Activated naive CD4-positive, alpha-beta T cell treated with anti-CD3 and anti-CD28 coated beads, Interleukin-2, amount 10 ng/mL, durations not matched to agents 7 days and 5 days (primary cell): Measurements from ENCODE around the gene FANCF.
A peak's percentile ranks its signal among the peaks of the same experiment; 100 is the strongest.
"Not testable (repeated sequence)": the region's sequence is repeated elsewhere in the genome, so short reads cannot be mapped to it uniquely, and the experiment has no call there.

Source experiments
- CTCF ChIA-PET: fragments of 350-600 bp; sonication (Branson Sonifier 250); formaldehyde crosslinking; loops from one replicate; lab custom pipeline; 2021; ENCODE audit warnings: antibody characterized with exemption; lab: Charles Lee
- DNase-seq: peaks from one replicate; pipeline ENCODE4 v3.0.0-alpha.2; 2020
- H3K27ac Mint-ChIP-seq: one replicate; pipeline ENCODE4 v1.8.0; 2021; ENCODE audit warnings: mild to moderate bottlenecking, moderate library complexity, mixed read lengths
- H3K27me3 Mint-ChIP-seq: one replicate; pipeline ENCODE4 v1.8.0; 2021; ENCODE audit warnings: mild to moderate bottlenecking, mixed read lengths
- H3K36me3 Mint-ChIP-seq: one replicate; pipeline ENCODE4 v1.8.0; 2021; ENCODE audit warnings: mixed read lengths
- H3K4me1 Mint-ChIP-seq: one replicate; pipeline ENCODE4 v1.8.0; 2021; ENCODE audit warnings: mixed read lengths
- H3K4me3 Mint-ChIP-seq: one replicate; pipeline ENCODE4 v1.8.0; 2021; ENCODE audit warnings: mild to moderate bottlenecking, moderate library complexity, mixed read lengths
- H3K9me3 Mint-ChIP-seq: one replicate; pipeline ENCODE4 v1.8.0; 2021; ENCODE audit warnings: mixed read lengths

FANCF gene, protein sequence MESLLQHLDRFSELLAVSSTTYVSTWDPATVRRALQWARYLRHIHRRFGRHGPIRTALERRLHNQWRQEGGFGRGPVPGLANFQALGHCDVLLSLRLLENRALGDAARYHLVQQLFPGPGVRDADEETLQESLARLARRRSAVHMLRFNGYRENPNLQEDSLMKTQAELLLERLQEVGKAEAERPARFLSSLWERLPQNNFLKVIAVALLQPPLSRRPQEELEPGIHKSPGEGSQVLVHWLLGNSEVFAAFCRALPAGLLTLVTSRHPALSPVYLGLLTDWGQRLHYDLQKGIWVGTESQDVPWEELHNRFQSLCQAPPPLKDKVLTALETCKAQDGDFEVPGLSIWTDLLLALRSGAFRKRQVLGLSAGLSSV

DNA sequence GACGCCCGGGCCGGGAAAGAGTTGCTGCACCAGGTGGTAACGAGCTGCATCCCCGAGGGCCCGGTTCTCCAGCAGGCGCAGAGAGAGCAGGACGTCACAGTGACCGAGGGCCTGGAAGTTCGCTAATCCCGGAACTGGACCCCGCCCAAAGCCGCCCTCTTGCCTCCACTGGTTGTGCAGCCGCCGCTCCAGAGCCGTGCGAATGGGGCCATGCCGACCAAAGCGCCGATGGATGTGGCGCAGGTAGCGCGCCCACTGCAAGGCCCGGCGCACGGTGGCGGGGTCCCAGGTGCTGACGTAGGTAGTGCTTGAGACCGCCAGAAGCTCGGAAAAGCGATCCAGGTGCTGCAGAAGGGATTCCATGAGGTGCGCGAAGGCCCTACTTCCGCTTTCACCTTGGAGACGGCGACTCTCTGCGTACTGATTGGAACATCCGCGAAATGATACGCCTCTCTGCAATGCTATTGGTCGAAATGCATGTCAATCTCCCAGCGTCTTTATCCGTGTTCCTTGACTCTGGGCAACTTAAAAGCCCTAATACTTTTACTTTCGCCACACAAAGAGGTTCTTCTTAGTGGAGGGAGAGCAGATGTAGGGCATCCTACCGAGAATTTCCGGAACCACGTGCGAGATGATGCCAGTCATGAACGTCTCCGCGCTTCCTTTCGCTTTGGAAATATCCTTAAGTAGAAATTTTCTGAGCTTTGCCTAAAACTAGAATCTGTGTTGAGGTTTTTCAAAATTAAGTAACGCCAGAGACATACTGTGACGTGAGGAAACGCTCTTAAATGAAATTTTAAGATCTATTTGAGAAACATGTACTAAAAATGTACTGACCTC is at the start of gene FANCF:
Gene FANCF, minus strand, starts transcription at position 376 of the 840 bp plus-strand sequence. Its CDS starts 13 bp downstream, at position 363.
- H3K27ac Mint-ChIP-seq: peak within 1 kb of the TSS; percentile 97
- H3K4me1 Mint-ChIP-seq: peaks cover 34% of the 10 kb centered on the region
- CTCF ChIA-PET: interaction anchor here (1.0 to 1.5 kb wide), 3 partner anchors 15 to 204 kb away, joined by 3 to 7 read pairs (median 6); partner anchors contain the start of gene SVIP
- peaks cover 18% of the 10 kb centered on the region for H3K36me3 Mint-ChIP-seq
- H3K4me3 Mint-ChIP-seq: peak within 1 kb of the TSS; percentile 96
- no peaks in the 10 kb centered on the region for H3K9me3 Mint-ChIP-seq
- DNase-seq: peak; percentile 96
- no peaks in the 10 kb centered on the region for H3K27me3 Mint-ChIP-seq

- Mint-ChIP-seq H3K9me3 (no peaks in the 10 kb centered on the region), H3K36me3 (no peaks in the 10 kb centered on the region), H3K4me1 (no peaks in the 10 kb centered on the region), H3K27me3 (peaks cover 9% of the 10 kb centered on the region), H3K4me3 (no peak overlapping the region), H3K27ac (no peak overlapping the region)
- DNase-seq: no peak
- CTCF ChIA-PET: no interaction called here
These were observed 49.1 kb upstream of the FANCF start for GRCh38 chr11:22674470-22675439.

GRCh38 chr11:22671751-22672150 is 46.1 kb upstream of the FANCF start:
- no peaks in the 10 kb centered on the region for H3K36me3 Mint-ChIP-seq
- H3K27me3 Mint-ChIP-seq: peaks cover 31% of the 10 kb centered on the region
- CTCF ChIA-PET: interaction anchor here (1.0 to 2.1 kb wide), 4 partner anchors 47 to 115 kb away, joined by 3 to 25 read pairs (median 6); no protein-coding TSS in a partner anchor

DNA sequence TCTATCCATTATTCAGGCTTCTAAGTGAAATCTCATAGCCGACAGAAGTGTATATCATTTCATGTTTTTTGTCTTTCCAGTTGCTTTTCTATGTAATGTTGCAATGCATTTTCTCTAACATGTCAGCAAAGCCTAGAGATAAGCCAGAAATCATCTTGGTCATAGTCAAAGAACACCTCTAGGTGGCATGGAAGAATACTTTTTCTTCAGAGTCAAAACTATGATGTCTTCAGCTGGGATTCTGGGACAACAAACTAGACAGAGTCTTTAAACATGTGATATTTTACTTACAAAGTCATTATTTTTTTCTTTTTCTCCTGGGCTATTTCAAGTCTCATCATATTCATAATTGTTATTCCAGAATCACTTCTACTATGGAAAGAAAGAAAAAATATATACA is 45.2 kb upstream of the FANCF start:
- no peaks in the 10 kb centered on the region for H3K9me3 Mint-ChIP-seq
- no peak for DNase-seq

More at GRCh38 chr11:22671751-22672150, 46.1 kb upstream of the FANCF start:
- H3K9me3 Mint-ChIP-seq: no peaks in the 10 kb centered on the region
- DNase-seq: no peak
- no peak overlapping the region for H3K27ac Mint-ChIP-seq
- H3K4me3 Mint-ChIP-seq: no peak overlapping the region
- H3K4me1 Mint-ChIP-seq: peaks cover 10% of the 10 kb centered on the region

DNA sequence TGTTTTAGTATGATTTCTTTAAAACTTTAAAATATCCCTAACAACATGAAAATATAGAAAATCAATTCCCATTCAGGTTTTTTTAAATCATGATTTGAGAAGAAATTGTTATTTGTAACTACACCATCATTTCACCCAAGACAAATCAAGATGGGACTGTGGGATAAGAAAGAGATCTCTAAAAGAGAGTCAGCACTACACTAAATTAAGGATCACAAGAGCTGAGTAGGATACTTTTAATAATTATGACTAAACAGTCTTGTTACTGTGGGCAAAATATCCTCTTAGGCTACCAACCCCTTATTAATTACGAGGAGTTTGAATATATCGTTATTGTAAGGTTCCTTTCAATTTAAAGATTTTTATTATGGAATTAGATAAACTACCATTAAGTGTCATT is 43.7 kb upstream of the FANCF start:
- no peaks in the 10 kb centered on the region for H3K36me3 Mint-ChIP-seq
- H3K4me3 Mint-ChIP-seq: no peak overlapping the region
- no peak overlapping the region for H3K27ac Mint-ChIP-seq
- H3K27me3 Mint-ChIP-seq: peaks cover 41% of the 10 kb centered on the region
- H3K4me1 Mint-ChIP-seq: peaks cover 18% of the 10 kb centered on the region
- CTCF ChIA-PET: interaction anchor here (1.5 kb wide), 1 partner anchor 61 kb away, joined by 4 read pairs; no protein-coding TSS in a partner anchor
- no peak for DNase-seq
- no peaks in the 10 kb centered on the region for H3K9me3 Mint-ChIP-seq

More for the DNA sequence above, 45.2 kb upstream of the FANCF start:
- Mint-ChIP-seq H3K36me3 (no peaks in the 10 kb centered on the region), H3K4me1 (peaks cover 17% of the 10 kb centered on the region), H3K27me3 (peaks cover 40% of the 10 kb centered on the region), H3K27ac (no peak overlapping the region), H3K4me3 (no peak overlapping the region)
- CTCF ChIA-PET: interaction anchor here (0.6 to 2.1 kb wide), 8 partner anchors 14 to 116 kb away, joined by 3 to 25 read pairs (median 4); no protein-coding TSS in a partner anchor

- Mint-ChIP-seq H3K4me1 (peaks cover 18% of the 10 kb centered on the region), H3K4me3 (no peak overlapping the region), H3K27me3 (peaks cover 41% of the 10 kb centered on the region), H3K27ac (no peak overlapping the region), H3K9me3 (no peaks in the 10 kb centered on the region), H3K36me3 (no peaks in the 10 kb centered on the region)
- CTCF ChIA-PET: no interaction called here
- DNase-seq: no peak
These were observed 42.6 kb upstream of the FANCF start for GRCh38 chr11:22668005-22668796.

DNA sequence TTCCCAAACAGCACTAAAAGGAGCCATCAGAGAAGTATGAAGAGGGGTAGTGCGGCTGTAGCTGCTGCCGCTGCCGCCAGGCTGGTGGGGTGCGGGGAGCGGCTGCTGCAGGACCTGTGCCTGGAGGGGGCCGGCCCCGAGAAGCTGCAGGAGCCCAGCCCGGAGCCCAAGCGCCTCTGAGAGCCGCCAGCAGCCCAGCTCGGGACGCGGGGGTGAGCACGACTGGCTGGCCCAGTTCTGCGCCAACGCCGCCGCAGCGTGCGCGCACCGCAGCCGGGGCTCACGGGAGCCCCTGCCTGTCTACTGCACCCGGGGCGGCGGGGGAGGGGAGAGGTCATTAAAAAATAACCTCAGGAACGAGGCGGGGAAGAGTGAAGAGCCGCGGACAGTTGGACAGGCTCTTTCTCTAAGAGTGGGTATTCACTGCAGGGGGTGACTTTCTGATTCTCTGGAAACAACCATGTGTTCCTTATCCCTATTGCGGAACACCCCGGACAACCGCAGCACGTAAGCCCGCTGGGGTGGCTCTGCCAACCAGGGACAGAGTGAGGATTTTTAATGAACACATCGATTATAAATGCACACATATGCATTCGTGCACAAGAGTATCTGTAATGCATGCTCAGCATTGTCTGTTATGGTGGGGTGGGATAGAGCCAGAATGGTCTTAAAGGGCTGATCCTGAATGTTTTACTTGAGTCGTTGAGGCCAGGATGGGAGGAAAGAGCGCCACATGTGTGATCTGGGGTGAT is 41.2 kb upstream of the FANCF start:
- Mint-ChIP-seq H3K4me3 (peak overlapping the region; percentile 54), H3K27me3 (peaks cover 41% of the 10 kb centered on the region), H3K9me3 (no peaks in the 10 kb centered on the region), H3K36me3 (no peaks in the 10 kb centered on the region), H3K27ac (no peak overlapping the region), H3K4me1 (peaks cover 18% of the 10 kb centered on the region)
- CTCF ChIA-PET: no interaction called here
- DNase-seq: peak; percentile 22

DNA sequence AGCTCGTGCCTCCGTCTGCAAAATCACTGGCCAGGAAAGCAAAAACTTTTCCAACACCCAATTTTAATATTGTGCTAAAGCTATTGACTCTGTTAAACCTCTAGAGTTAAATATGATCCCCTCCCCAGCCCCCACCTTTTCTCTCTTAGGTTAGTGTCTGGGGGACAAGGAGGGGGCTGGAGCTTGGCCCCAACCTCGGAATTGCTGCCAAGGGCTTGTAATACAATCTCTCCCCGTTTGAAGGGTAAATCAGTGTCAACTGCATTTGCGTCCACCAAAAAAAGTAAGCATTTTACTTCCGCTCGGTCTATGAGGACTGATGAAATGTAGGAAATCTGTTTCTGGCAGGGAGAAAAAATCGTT is 40.7 kb upstream of the FANCF start, which contains the start of gene GAS2:
Gene GAS2, plus strand, starts transcription at position 287 of the 363 bp plus-strand sequence. CDS start 8,259 bp downstream, outside the sequence.
- H3K9me3 Mint-ChIP-seq: no peaks in the 10 kb centered on the region

DNA sequence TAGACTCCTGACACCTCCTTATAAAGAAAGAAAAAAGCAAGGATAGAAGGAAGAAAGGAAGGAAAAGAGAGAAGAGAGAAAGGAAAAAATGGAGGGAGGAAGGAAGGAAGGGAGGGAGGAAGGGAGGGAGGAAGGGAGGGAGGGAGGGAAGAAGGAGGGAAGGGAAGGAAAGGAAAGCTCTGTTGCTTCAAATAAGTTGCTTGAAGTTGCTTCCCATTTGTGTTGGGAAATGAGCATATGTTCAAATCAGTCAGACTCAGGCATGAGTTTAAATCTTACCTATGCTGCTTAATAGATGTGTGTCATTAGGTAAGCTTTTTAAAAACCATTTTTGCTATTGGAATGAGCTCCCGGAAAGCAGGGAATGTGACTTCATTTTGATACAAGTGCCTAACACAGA is 34.2 kb upstream of the FANCF start:
- DNase-seq: no peak
- peaks cover 14% of the 10 kb centered on the region for H3K4me1 Mint-ChIP-seq
- CTCF ChIA-PET: no interaction called here
- H3K9me3 Mint-ChIP-seq: no peaks in the 10 kb centered on the region
- H3K36me3 Mint-ChIP-seq: no peaks in the 10 kb centered on the region
- H3K27me3 Mint-ChIP-seq: no peaks in the 10 kb centered on the region
- H3K27ac Mint-ChIP-seq: no peak overlapping the region
- H3K4me3 Mint-ChIP-seq: no peak overlapping the region

More for the DNA sequence above, 40.7 kb upstream of the FANCF start, which contains the start of gene GAS2:
- DNase-seq: no peak
- peaks cover 41% of the 10 kb centered on the region for H3K27me3 Mint-ChIP-seq
- no peaks in the 10 kb centered on the region for H3K36me3 Mint-ChIP-seq
- H3K27ac Mint-ChIP-seq: no peak within 1 kb of the TSS
- CTCF ChIA-PET: no interaction called here
- peak within 1 kb of the TSS; percentile 54 for H3K4me3 Mint-ChIP-seq
- H3K4me1 Mint-ChIP-seq: peaks cover 18% of the 10 kb centered on the region

DNA sequence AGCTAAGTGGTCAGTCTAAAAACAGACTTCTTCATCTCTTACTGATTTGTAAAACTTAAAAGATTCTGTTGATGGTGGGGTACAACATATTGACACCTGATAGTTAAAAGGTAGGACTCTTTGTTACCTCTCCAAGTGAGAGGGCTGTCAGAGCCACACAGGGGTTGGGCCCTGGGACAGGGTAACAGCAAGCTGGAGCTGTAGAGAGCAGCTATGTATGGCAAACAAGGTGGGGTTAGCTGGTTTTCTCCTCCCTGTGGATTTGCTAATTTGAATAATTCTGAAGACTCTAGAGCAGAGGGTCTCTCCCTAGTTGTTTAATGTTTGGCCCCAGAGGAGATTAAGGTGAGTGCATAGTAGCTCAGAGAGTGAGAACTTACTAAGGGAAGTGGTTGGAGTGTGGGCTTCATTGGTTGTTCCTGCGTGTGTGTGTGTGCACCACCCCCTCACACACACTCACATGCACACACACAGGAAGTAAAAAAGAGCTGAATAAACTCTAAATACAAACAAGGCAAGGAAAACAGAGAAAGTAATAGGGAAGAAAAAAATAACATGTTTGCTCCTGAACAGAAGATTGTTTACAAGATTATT is 31.6 kb upstream of the FANCF start:
- Mint-ChIP-seq H3K4me3 (no peak overlapping the region), H3K27ac (no peak overlapping the region), H3K27me3 (peaks cover 4% of the 10 kb centered on the region), H3K36me3 (no peaks in the 10 kb centered on the region), H3K4me1 (peaks cover 14% of the 10 kb centered on the region), H3K9me3 (no peaks in the 10 kb centered on the region)
- CTCF ChIA-PET: interaction anchor here (0.7 to 1.3 kb wide), 4 partner anchors 13 to 32 kb away, joined by 3 to 7 read pairs (median 3); partner anchors contain the start of gene FANCF
- DNase-seq: no peak

DNA sequence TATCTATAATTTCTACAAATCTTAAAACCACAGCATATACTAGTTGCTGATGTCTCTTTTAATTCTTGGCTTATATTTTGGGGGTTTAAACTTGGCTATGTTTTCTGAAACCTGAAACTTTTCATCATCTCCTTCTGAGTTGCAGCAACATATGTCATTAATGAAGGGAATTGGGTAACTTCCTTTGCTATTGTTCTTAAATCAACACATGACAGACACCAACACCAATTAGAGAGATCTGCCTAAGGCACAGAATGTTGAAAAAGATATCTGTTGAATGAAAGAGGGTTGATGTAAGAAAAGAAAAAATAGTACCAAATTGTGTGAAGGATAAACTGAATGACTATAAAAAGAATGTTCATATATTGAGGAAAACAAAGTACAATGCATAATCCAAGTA is 30.5 kb upstream of the FANCF start:
- CTCF ChIA-PET: no interaction called here
- Mint-ChIP-seq H3K36me3 (no peaks in the 10 kb centered on the region), H3K4me3 (no peak overlapping the region), H3K27me3 (peaks cover 4% of the 10 kb centered on the region), H3K27ac (no peak overlapping the region), H3K9me3 (no peaks in the 10 kb centered on the region), H3K4me1 (peaks cover 14% of the 10 kb centered on the region)
- DNase-seq: no peak

DNA sequence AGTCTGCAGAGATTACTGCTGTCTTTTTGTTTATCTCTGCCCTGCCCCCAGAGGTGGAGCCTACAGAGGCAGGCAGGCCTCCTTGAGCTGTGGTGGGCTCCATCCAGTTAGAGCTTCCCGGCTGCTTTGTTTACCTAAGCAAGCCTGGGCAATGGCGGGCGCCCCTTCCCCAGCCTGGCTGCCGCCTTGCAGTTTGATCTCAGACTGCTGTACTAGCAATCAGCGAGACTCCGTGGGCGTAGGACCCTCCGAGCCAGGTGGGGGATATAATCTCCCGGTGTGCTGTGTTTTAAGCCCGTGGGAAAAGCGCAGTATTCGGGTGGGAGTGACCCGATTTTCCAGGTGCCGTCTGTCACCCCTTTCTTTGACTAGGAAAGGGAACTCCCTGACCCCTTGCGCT is 26.7 kb upstream of the FANCF start:
- H3K4me3 Mint-ChIP-seq, H3K9me3 Mint-ChIP-seq, CTCF ChIA-PET: not testable (repeated sequence)

More for the DNA sequence above, 26.7 kb upstream of the FANCF start:
- H3K27me3 Mint-ChIP-seq, H3K27ac Mint-ChIP-seq, DNase-seq, H3K36me3 Mint-ChIP-seq, H3K4me1 Mint-ChIP-seq: not testable (repeated sequence)
